HG02970 (cell line): ENCODE measurements around the gene RGPD3.

ENCODE experiments used
- ATAC-seq: cut with Tn5 transposase; IDR thresholded peaks from one replicate; pipeline ENCODE4 v1.9.1; 2021; ENCODE audit warnings: mild to moderate bottlenecking, moderate library complexity, moderate number of reproducible peaks; ENCODE audit not compliant: unreplicated experiment, low FRiP score

RGPD3 gene

DNA sequence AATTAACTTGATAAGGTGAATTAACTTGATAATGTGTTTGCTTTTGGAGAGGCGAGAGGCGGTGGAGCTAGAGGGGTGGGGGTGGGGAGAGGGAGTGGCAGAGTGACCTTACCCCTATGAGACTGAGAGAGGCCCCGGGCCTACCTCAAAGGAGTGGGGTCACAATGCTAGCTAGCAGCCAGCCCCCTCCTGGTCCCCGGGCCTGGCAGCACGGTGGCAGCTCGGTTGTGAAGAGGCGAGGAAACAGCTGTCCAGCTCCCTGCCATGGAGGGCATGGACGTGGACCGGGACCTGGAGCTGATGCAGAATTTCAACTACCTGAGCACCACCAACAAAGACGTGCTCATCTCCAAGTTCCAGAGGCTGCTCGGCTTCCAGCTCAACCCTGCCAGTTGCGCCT is 123.9 kb downstream of the RGPD3 start:
- no peak for ATAC-seq

DNA sequence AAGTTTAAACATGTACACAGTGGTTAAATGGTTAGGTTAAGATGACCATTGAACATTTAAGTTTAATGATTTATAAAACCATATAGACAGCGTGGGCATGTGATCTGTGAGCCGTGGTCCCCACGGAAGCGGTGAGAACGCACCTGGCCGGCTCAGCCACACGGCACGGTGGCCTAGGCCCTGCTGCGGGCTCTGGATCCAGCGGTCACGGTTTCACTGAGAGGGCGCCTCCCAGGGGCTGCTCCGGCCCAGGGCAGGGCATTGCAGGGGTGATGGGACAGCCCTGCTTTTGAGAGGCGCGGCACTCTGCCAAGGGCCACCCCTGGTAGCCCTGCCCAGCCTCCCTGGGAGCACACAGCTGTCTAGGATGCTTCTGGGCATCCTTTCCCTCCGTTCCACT is 124.9 kb downstream of the RGPD3 start:
- no peak for ATAC-seq

GRCh38 chr2:106342831-106343251 is 125.4 kb downstream of the RGPD3 start:
- no peak for ATAC-seq

GRCh38 chr2:106341666-106342065 is 126.5 kb downstream of the RGPD3 start:
- no peak for ATAC-seq
